HCT116 (cell line): ENCODE results near the gene IKZF3. TPM values are rescaled to one million over a fixed set of nuclear protein-coding genes. Genes with fewer than 3 reads are reported as not detected.

Source experiments
- ATAC-seq: fragments of 200-7000 bp; cut with Tn5 transposase; 2 replicates; pipeline ENCODE4 v1.9.1; 2020; ENCODE audit warnings: mild to moderate bottlenecking, moderate library complexity
- BruUV-seq: library from RNA; stranded (reverse); fragments of 400-500 nt; replicated peaks from 2 replicates; lab custom pipeline; 2021; lab: Mats Ljungman, UMichigan
- CTCF ChIA-PET: fragments of 300-600 bp; sonication (Branson Sonifier 250); formaldehyde crosslinking; loops from one replicate; lab custom pipeline; 2021; ENCODE audit warnings: antibody characterized with exemption; lab: Charles Lee
- POLR2A ChIA-PET: fragments of 300-600, 350-600 bp; sonication (Branson Sonifier 250); formaldehyde crosslinking; loops from one replicate; lab custom pipeline; 2021; ENCODE audit warnings: antibody characterized with exemption; lab: Charles Lee
- RAD21 ChIA-PET, 2 experiments: fragments of 300-600 bp; sonication (Branson Sonifier 250); formaldehyde crosslinking; loops; one replicate each; lab custom pipeline; 2023; ENCODE audit warnings: low total read pairs in 2 of 2; ENCODE audit not compliant: uncharacterized antibody in 2 of 2, unreplicated experiment in 2 of 2, low non-redundant PET in 1 of 2; lab: Charles Lee
- DNase-seq: peaks from one replicate; pipeline ENCODE4 v3.0.0-alpha.2; 2010; ENCODE audit warnings: low read depth, low spot score
- H2AFZ ChIP-seq: fragments of 200-600 bp; shearing (Covaris generic), sonication (generic); 2 replicates; pipeline ENCODE4 v1.6.1; 2017; ENCODE audit warnings: low read depth, mixed run types, mixed read lengths, antibody characterized with exemption, low read length; ENCODE audit not compliant: poor library complexity, severe bottlenecking
- H3K27ac ChIP-seq: 2 replicates; pipeline ENCODE4 v1.5.1; 2012; ENCODE audit warnings: low read depth, low read length
- H3K27me3 ChIP-seq: fragments of 200-600 bp; sonication (generic); 2 replicates; pipeline ENCODE4 v1.6.1; 2016; ENCODE audit warnings: mixed run types, low read length, mixed read lengths; ENCODE audit not compliant: insufficient read depth
- H3K36me3 ChIP-seq, 2 experiments: fragments of 200-500 bp in 1 of 2; fragments of 200-600 bp in 1 of 2; sonication (Bioruptor generic) in 1 of 2; sonication (generic) in 1 of 2; 2 replicates each; pipeline versions ENCODE4 v1.5.1 to v1.6.1; 2014 to 2016; ENCODE audit warnings: low read length in 2 of 2, inconsistent platforms in 1 of 2, mixed read lengths in 1 of 2, mixed run types in 1 of 2; ENCODE audit not compliant: insufficient read depth in 2 of 2, control insufficient read depth in 1 of 2
- H3K4me1 ChIP-seq, 2 experiments: fragments of 200-600 bp in 1 of 2; sonication (generic) in 1 of 2; 2 replicates each; pipeline versions ENCODE4 v1.5.1 to v1.6.1; 2012 to 2017; ENCODE audit warnings: low read length in 2 of 2, inconsistent platforms in 1 of 2, mild to moderate bottlenecking in 1 of 2, mixed read lengths in 1 of 2, mixed run types in 1 of 2, moderate library complexity in 1 of 2; ENCODE audit not compliant: insufficient read depth in 2 of 2, control insufficient read depth in 1 of 2
- H3K4me2 ChIP-seq: fragments of 200-600 bp; sonication (generic); 2 replicates; pipeline ENCODE4 v1.6.1; 2017; ENCODE audit warnings: mixed run types, low read length, mixed read lengths
- H3K4me3 ChIP-seq, 2 experiments: fragments of 200-600 bp in 1 of 2; sonication (generic) in 1 of 2; replicated peaks in 1 of 2; 2 replicates each; pipeline ENCODE4 v1.5.1; 2011 to 2016; ENCODE audit warnings: low read length in 2 of 2, control low read depth in 1 of 2, low read depth in 1 of 2, mild to moderate bottlenecking in 1 of 2, mixed read lengths in 1 of 2, mixed run types in 1 of 2
- H3K79me2 ChIP-seq: fragments of 200-600 bp; sonication (generic); 2 replicates; pipeline ENCODE4 v1.6.1; 2017; ENCODE audit warnings: mild to moderate bottlenecking, mixed run types, low read length, moderate library complexity, mixed read lengths; ENCODE audit not compliant: insufficient read depth
- H3K9ac ChIP-seq: fragments of 200-600 bp; sonication (generic); 2 replicates; pipeline ENCODE4 v1.6.1; 2016; ENCODE audit warnings: low read length, mixed read lengths
- H3K9me2 ChIP-seq: fragments of 200-600 bp; sonication (generic), shearing (Covaris generic); 2 replicates; pipeline ENCODE4 v1.6.1; 2017; ENCODE audit warnings: mixed run types, mild to moderate bottlenecking, moderate library complexity; ENCODE audit not compliant: insufficient read depth
- H3K9me3 ChIP-seq, 2 experiments: fragments of 200-500 bp in 1 of 2; fragments of 200-600 bp in 1 of 2; sonication (Bioruptor generic) in 1 of 2; sonication (generic) in 1 of 2; 2 replicates each; pipeline ENCODE4 v1.6.1; 2014 to 2017; ENCODE audit warnings: low read length in 2 of 2, mixed read lengths in 2 of 2, inconsistent platforms in 1 of 2, low read depth in 1 of 2, mild to moderate bottlenecking in 1 of 2, mixed run types in 1 of 2, moderate library complexity in 1 of 2; ENCODE audit not compliant: control insufficient read depth in 1 of 2, insufficient read depth in 1 of 2
- H4K20me1 ChIP-seq: fragments of 200-600 bp; sonication (generic), shearing (Covaris generic); 2 replicates; pipeline ENCODE4 v1.6.1; 2017; ENCODE audit warnings: mixed run types, mild to moderate bottlenecking, moderate library complexity; ENCODE audit not compliant: insufficient read depth
- CBX3 ChIP-seq: IDR thresholded peaks from 2 replicates; pipeline ENCODE4 v1.6.1; 2012; ENCODE audit warnings: low read depth
- EGR1 ChIP-seq: IDR thresholded peaks from 2 replicates; pipeline ENCODE4 v1.6.1; 2012; ENCODE audit warnings: low read depth
- SIN3A ChIP-seq: IDR thresholded peaks from 2 replicates; pipeline ENCODE4 v1.6.1; 2012; ENCODE audit warnings: low read depth
- SP1 ChIP-seq: IDR thresholded peaks from 2 replicates; pipeline ENCODE4 v1.6.1; 2012; ENCODE audit warnings: low read depth
- ZNF274 ChIP-seq: fragments of 200-500 bp; sonication (Bioruptor generic); IDR thresholded peaks from 2 replicates; pipeline ENCODE4 v1.6.1; 2014; ENCODE audit warnings: mild to moderate bottlenecking, low read depth, low read length, inconsistent platforms
- intact Hi-C: fragments of 100-400 bp; cut with micrococcal nuclease; formaldehyde crosslinking; loops from 2 replicates; pipeline ENCODE4 v1.10.0; 2022
- total RNA-seq: library from RNA; stranded (reverse); gene quantifications from one replicate; pipeline ENCODE4 v1.2.1, GENCODE V29; 2021; ENCODE audit not compliant: unreplicated experiment

IKZF3 gene
- total RNA-seq, 1 experiment from 2014 or later = 0.30 TPM

GRCh38 chr17:39800540-39800939, 63.6 kb downstream of the IKZF3 start:
- Histone ChIP-seq H3K79me2 (no peaks in the 10 kb centered on the region), H3K9ac (no peak overlapping the region)
- DNase-seq = no peak
- TF ChIP-seq EGR1 (no peak), SP1 (no peak)
- TF ChIP-seq, all 23 proteins: peak for 0
- BruUV-seq = no TSS peak
- Histone ChIP-seq H2AFZ (no peak overlapping the region), H3K27ac (no peak overlapping the region), H3K36me3 (no peaks in the 10 kb centered on the region), H3K9me3 (no peaks in the 10 kb centered on the region), H3K27me3 (no peaks in the 10 kb centered on the region), H4K20me1 (no peaks in the 10 kb centered on the region), H3K4me3 (no peak overlapping the region), H3K4me1 (no peaks in the 10 kb centered on the region), H3K4me2 (no peak overlapping the region), H3K9me2 (no peaks in the 10 kb centered on the region)
- no peak for ATAC-seq
- POLR2A ChIA-PET = no interaction called here
- intact Hi-C loops = no loop called here
- CTCF ChIA-PET = no interaction called here
- RAD21 ChIA-PET = no interaction called here

GRCh38 chr17:39799395-39799794, 64.7 kb downstream of the IKZF3 start:
- Histone ChIP-seq H3K27me3 (no peaks in the 10 kb centered on the region), H4K20me1 (no peaks in the 10 kb centered on the region), H3K79me2 (no peaks in the 10 kb centered on the region), H2AFZ (no peak overlapping the region), H3K9ac (no peak overlapping the region), H3K4me1 (no peaks in the 10 kb centered on the region), H3K4me2 (no peak overlapping the region), H3K9me3 (no peaks in the 10 kb centered on the region), H3K9me2 (no peaks in the 10 kb centered on the region), H3K36me3 (no peaks in the 10 kb centered on the region), H3K27ac (no peak overlapping the region), H3K4me3 (no peak overlapping the region)
- ChIA-PET CTCF (no interaction called here), POLR2A (no interaction called here), RAD21 (no interaction called here)
- DNase-seq (no peak), ATAC-seq (no peak)
- intact Hi-C loops = no loop called here
- no TSS peak for BruUV-seq
- TF ChIP-seq EGR1 (no peak), CBX3 (no peak), SIN3A (no peak), ZNF274 (no peak)
